ENCODE measurements around the gene ATG9B. TPM values are rescaled to one million over a fixed set of nuclear protein-coding genes. Genes with fewer than 3 reads are reported as not detected.

Gene ATG9B
- total and polyA plus RNA-seq, 2 experiments from 2014 or later: 0.80 to 2.4 TPM

DNA sequence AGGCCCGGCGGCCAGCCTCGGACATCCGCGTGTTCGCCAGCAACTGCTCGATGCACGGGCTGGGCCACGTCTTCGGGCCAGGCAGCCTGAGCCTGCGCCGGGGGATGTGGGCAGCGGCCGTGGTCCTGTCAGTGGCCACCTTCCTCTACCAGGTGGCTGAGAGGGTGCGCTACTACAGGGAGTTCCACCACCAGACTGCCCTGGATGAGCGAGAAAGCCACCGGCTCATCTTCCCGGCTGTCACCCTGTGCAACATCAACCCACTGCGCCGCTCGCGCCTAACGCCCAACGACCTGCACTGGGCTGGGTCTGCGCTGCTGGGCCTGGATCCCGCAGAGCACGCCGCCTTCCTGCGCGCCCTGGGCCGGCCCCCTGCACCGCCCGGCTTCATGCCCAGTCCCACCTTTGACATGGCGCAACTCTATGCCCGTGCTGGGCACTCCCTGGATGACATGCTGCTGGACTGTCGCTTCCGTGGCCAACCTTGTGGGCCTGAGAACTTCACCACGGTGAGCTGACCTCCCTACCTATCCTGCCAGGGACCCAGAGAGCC lies 24.7 kb upstream of the ATG9B start:
- no peaks in the 10 kb centered on the region for H3K36me3 ChIP-seq (replicated peaks; ENCODE audit: insufficient read depth, low read depth)
- 94% methylated on average over 37 of the region's 38 CpGs for WGBS (ENCODE audit: low lambda C conversion rate, missing lambda C conversion rate)
- TF ChIP-seq EZH2 (IDR thresholded peaks at IDR 0.05; ENCODE audit: borderline replicate concordance): no peak
- TF ChIP-seq EZH2phosphoT487 (IDR thresholded peaks at IDR 0.05; ENCODE audit: low read depth, severe bottlenecking, unreplicated experiment): no peak
- TF ChIP-seq, protein P1, sequence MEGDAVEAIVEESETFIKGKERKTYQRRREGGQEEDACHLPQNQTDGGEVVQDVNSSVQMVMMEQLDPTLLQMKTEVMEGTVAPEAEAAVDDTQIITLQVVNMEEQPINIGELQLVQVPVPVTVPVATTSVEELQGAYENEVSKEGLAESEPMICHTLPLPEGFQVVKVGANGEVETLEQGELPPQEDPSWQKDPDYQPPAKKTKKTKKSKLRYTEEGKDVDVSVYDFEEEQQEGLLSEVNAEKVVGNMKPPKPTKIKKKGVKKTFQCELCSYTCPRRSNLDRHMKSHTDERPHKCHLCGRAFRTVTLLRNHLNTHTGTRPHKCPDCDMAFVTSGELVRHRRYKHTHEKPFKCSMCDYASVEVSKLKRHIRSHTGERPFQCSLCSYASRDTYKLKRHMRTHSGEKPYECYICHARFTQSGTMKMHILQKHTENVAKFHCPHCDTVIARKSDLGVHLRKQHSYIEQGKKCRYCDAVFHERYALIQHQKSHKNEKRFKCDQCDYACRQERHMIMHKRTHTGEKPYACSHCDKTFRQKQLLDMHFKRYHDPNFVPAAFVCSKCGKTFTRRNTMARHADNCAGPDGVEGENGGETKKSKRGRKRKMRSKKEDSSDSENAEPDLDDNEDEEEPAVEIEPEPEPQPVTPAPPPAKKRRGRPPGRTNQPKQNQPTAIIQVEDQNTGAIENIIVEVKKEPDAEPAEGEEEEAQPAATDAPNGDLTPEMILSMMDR (IDR thresholded peaks at IDR 0.05; ENCODE audit: poor library complexity): no peak

DNA sequence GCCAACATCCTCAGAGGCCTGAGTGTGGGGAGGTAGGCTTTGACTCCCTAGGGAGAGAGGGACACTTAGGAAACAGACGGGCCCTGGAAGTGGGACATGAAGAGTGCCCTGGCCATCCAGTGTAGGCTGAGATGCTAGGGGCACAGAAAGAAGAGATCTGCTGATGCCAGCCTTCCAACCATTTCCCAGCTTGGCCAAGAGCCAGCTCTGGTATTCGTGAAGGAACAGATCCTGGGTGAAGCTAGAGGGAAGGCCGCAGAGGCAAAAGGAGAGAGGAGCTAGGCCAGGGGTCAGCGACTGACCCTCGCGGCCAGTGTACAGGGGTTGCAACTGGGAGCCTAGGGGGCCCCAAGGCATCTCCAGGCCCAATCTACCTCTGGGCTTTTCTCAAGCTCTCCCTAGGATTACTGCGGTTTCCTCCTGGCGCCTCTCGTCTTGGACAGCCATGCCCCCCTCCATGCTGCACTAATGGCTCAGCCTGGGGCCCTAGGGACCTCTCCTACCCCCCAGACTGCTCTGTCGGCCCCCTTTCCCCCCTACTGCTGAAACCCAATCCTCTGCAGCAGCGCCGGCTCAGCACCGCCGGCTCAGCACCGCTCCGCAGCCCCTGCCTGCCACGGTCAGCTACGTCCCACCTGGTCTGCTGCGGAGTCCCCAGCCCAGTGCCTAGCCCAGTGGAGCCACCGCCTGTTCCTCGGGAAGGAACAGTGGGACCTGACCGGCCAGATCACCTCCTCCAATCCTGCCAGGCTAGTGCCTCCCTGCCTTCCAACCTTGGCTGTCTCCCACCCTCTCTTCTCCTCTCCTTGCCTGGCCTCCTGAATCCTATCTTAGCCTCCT lies 23.9 kb upstream of the ATG9B start, which contains the start of gene ASIC3:
Gene ASIC3 (plus strand): TSS at position 556 of the 840 bp plus-strand sequence. CDS start 355 bp downstream, outside the sequence.
- H3K9me3 ChIP-seq (ENCODE audit: low read depth): no peaks in the 10 kb centered on the region
- TF ChIP-seq EZH2phosphoT487 (IDR thresholded peaks at IDR 0.05; ENCODE audit: low read depth, severe bottlenecking, unreplicated experiment) (no peak), EZH2 (IDR thresholded peaks at IDR 0.05; ENCODE audit: borderline replicate concordance) (no peak)
- TF ChIP-seq, protein P1 (IDR thresholded peaks at IDR 0.05; ENCODE audit: poor library complexity): no peak
- no peaks in the 10 kb centered on the region for H3K79me2 ChIP-seq
- H3K27ac ChIP-seq: no peak within 1 kb of the TSS
- DNase-seq (ENCODE audit: low spot score): no peak
- H3K36me3 ChIP-seq (replicated peaks; ENCODE audit: insufficient read depth, low read depth): no peaks in the 10 kb centered on the region
- WGBS (ENCODE audit: low lambda C conversion rate, missing lambda C conversion rate): 85% methylated on average over 16 of the region's 22 CpGs
- no peak within 1 kb of the TSS for H3K4me3 ChIP-seq
- peaks cover 8% of the 10 kb centered on the region for H3K4me1 ChIP-seq (ENCODE audit: insufficient read depth)
- H4K20me1 ChIP-seq (ENCODE audit: insufficient read depth, poor library complexity, severe bottlenecking): no peaks in the 10 kb centered on the region
- H3K27me3 ChIP-seq: no peaks in the 10 kb centered on the region
- H3K4me2 ChIP-seq: no peak within 1 kb of the TSS
- H2AFZ ChIP-seq: no peak within 1 kb of the TSS
- H3K9me2 ChIP-seq (replicated peaks; ENCODE audit: insufficient read depth): no peaks in the 10 kb centered on the region

More for the DNA sequence above, 24.7 kb upstream of the ATG9B start:
- Histone ChIP-seq H2AFZ (no peak overlapping the region), H3K9me3 (ENCODE audit: low read depth) (no peaks in the 10 kb centered on the region), H3K4me3 (no peak overlapping the region), H3K27me3 (no peaks in the 10 kb centered on the region), H4K20me1 (ENCODE audit: insufficient read depth, poor library complexity, severe bottlenecking) (no peaks in the 10 kb centered on the region), H3K27ac (no peak overlapping the region), H3K4me2 (no peak overlapping the region), H3K9me2 (replicated peaks; ENCODE audit: insufficient read depth) (no peaks in the 10 kb centered on the region), H3K79me2 (no peaks in the 10 kb centered on the region), H3K4me1 (ENCODE audit: insufficient read depth) (peaks cover 8% of the 10 kb centered on the region)
- DNase-seq (ENCODE audit: low spot score): no peak

DNA sequence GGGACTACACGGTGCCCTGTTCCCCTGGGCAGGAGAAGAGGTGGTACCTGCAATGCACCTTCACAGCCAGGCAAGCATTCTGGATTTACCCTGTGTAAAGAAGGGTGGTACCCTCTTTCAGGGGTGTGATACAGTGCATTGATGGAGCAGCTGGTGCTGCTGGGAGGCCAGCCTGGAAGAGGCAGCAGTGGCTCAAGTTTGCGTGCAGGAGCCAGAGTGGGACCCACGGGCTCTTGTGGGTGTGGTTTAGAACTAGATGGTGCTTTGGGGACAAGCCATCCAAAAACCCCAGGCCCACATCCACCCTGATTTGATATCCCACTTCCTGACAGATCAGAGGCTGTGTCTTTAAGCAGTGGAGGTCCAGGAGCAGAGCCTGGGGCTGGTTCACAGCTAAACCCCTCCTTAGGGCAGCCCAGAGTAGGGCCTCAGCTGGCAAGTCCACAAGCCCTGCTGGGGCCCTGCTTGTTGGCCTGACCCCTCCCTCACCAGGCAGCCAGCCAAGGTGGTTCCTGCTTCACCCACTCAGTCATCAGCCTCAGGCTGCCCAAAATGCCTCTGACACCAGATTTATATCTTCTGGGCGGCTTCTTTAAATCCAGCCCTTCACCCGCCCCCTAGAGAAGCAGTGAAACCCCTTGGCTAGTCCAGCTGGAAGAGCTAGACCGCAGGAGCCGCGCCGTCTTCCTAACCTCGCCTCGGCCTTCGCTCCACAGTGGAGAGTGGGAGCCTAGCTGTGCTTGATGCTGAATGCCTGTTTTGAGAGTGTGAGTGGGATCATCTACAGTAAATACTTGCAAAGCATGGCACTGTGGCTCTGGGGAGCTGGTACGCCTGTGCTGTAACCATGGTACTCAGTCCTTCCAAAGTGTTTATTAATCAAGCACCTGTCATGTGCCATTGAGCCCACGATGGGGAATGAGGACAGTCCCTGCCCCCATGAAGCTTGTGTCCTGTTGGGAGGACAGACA lies 22.6 kb upstream of the ATG9B start:
- H3K9me3 ChIP-seq (ENCODE audit: low read depth): no peaks in the 10 kb centered on the region
- no peaks in the 10 kb centered on the region for H3K79me2 ChIP-seq
- H4K20me1 ChIP-seq (ENCODE audit: insufficient read depth, poor library complexity, severe bottlenecking): no peaks in the 10 kb centered on the region
- no peaks in the 10 kb centered on the region for H3K36me3 ChIP-seq (replicated peaks; ENCODE audit: insufficient read depth, low read depth)
- peak overlapping the region; percentile 27 for H3K27ac ChIP-seq
- H3K27me3 ChIP-seq: no peaks in the 10 kb centered on the region
- no peaks in the 10 kb centered on the region for H3K9me2 ChIP-seq (replicated peaks; ENCODE audit: insufficient read depth)
- 67% methylated on average over 14 of the region's 14 CpGs for WGBS (ENCODE audit: low lambda C conversion rate, missing lambda C conversion rate)
- peak; percentile 50 for DNase-seq (ENCODE audit: low spot score)
- peak overlapping the region; percentile 37 for H3K4me2 ChIP-seq
- H2AFZ ChIP-seq: no peak overlapping the region
- H3K4me3 ChIP-seq: no peak overlapping the region
- TF ChIP-seq EZH2 (IDR thresholded peaks at IDR 0.05; ENCODE audit: borderline replicate concordance) (no peak), EZH2phosphoT487 (IDR thresholded peaks at IDR 0.05; ENCODE audit: low read depth, severe bottlenecking, unreplicated experiment) (no peak)
- TF ChIP-seq, protein P1 (IDR thresholded peaks at IDR 0.05; ENCODE audit: poor library complexity): no peak
- peaks cover 8% of the 10 kb centered on the region for H3K4me1 ChIP-seq (ENCODE audit: insufficient read depth)
